ENCODE data around the gene HRNR. TPM values are rescaled to one million over a fixed set of nuclear protein-coding genes. Genes with fewer than 3 reads are reported as not detected.

The HRNR gene
- total RNA-seq, 1 donor, result not detected

DNA sequence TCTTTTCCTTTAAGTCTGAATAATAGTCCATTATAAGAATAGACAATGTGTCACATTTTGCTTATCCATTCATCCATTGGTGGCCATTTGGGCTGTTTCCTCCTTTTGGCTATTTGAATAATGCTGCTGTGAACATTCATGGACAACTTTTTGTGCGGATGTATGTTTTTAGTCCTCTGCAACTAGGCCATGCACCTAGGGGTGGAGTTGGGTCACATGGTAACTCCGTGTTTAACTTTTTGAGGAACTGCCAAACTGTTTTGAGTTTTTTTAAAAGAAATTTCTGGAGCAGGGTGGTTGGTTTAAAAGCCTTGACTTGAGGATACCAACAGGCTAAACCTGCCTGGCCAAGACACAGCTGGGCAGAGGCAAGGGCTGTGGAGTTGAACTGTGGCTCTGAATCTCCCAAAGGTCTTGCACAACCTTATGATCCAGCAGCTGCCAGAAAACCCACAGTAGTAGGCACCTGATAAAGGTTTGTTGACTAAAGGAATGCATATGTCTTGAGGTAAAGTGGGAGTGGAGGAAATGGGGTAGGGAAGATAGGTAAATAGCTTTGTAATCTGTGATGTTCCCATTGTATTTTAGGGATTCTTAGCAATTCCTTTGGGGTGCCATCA is 59.4 kb downstream of the HRNR start:
- no peak overlapping the region for H3K4me3 ChIP-seq (ENCODE audit: low read depth, low read length)
- DNase-seq (ENCODE audit: low read depth), result no peak
- TF ChIP-seq, protein P1, sequence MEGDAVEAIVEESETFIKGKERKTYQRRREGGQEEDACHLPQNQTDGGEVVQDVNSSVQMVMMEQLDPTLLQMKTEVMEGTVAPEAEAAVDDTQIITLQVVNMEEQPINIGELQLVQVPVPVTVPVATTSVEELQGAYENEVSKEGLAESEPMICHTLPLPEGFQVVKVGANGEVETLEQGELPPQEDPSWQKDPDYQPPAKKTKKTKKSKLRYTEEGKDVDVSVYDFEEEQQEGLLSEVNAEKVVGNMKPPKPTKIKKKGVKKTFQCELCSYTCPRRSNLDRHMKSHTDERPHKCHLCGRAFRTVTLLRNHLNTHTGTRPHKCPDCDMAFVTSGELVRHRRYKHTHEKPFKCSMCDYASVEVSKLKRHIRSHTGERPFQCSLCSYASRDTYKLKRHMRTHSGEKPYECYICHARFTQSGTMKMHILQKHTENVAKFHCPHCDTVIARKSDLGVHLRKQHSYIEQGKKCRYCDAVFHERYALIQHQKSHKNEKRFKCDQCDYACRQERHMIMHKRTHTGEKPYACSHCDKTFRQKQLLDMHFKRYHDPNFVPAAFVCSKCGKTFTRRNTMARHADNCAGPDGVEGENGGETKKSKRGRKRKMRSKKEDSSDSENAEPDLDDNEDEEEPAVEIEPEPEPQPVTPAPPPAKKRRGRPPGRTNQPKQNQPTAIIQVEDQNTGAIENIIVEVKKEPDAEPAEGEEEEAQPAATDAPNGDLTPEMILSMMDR (IDR thresholded peaks at IDR 0.05; ENCODE audit: insufficient read depth, low read length), result no peak

DNA sequence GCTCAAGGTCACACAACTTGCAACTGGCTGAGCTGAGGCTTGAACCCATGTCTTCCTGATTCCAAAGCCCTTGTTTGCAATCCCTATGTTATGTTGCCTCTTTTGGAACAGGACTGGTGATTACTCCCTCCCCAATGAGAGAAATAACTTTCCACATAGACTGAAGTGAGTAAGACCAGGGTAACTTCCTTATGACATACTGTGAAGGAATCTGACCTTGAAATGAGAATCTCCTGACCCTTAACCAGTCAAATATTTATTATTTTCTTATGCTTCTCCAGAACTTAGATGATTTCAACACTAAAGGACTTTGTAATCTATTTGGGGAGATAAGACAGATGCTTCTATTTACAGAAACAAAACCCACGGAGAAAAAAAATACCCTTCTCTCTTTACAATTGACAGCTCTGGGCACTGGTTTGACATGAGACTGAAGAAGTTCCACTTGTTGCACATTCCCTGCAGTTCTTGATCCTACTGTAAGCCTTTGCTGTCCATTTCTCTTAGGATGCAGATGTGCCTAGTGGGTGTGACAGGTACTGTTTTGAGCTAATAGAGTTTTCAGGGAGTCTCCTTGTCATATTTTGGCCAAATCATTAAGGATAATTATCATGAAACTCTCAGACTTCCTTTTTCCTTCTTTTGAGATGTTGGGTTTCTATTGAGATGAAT is 61.1 kb downstream of the HRNR start:
- H3K4me3 ChIP-seq (ENCODE audit: low read depth, low read length), result no peak overlapping the region
- peak; percentile 73 for DNase-seq (ENCODE audit: low read depth)
- TF ChIP-seq, protein P1 (IDR thresholded peaks at IDR 0.05; ENCODE audit: insufficient read depth, low read length), result peak; percentile 13

Other genes starting within 250 kb of the HRNR start
- 271 and 340 TPM in 2 replicates for gene S100A10, start 230.3 kb downstream of the HRNR start, total RNA-seq (ENCODE audit: low replicate concordance)
- gene S100A11, start 187.2 kb downstream of the HRNR start, total RNA-seq (ENCODE audit: low replicate concordance), result 28.9 and 381 TPM in 2 replicates
- not detected in 2 replicates for gene TCHHL1, start 135.1 kb downstream of the HRNR start, total RNA-seq (ENCODE audit: low replicate concordance)
- 0.09 TPM in 1 of 2 replicates, not detected in the other for gene TCHH, start 108.7 kb downstream of the HRNR start, total RNA-seq (ENCODE audit: low replicate concordance)
- gene RPTN, start 65.0 kb downstream of the HRNR start, total RNA-seq (ENCODE audit: low replicate concordance), result not detected in 2 replicates
- gene FLG, start 101.0 kb upstream of the HRNR start, total RNA-seq (ENCODE audit: low replicate concordance), result under 0.01 TPM in 1 of 2 replicates, not detected in the other
- gene FLG2, start 135.8 kb upstream of the HRNR start, total RNA-seq (ENCODE audit: low replicate concordance), result not detected in 2 replicates
- not detected in 2 replicates for gene CRNN, start 190.1 kb upstream of the HRNR start, total RNA-seq (ENCODE audit: low replicate concordance)

Data from fibroblast of the aortic adventitia (primary cell).